Activated naive CD4-positive, alpha-beta T cell treated with anti-CD3 and anti-CD28 coated beads, Interleukin-2, amount 50 U/mL, for 24 hours (primary cell): Measurements from ENCODE around the gene SSR3.
A peak's percentile ranks its signal among the peaks of the same experiment; 100 is the strongest.

Source experiments
- H3K27ac Mint-ChIP-seq: one replicate; pipeline ENCODE4 v1.8.0; 2021; ENCODE audit warnings: mild to moderate bottlenecking, mixed read lengths
- H3K27me3 Mint-ChIP-seq: one replicate; pipeline ENCODE4 v1.8.0; 2021; ENCODE audit warnings: mixed read lengths
- H3K36me3 Mint-ChIP-seq: one replicate; pipeline ENCODE4 v1.8.0; 2021; ENCODE audit warnings: mixed read lengths
- H3K4me1 Mint-ChIP-seq: one replicate; pipeline ENCODE4 v1.8.0; 2021; ENCODE audit warnings: mixed read lengths
- H3K4me3 Mint-ChIP-seq: one replicate; pipeline ENCODE4 v1.8.0; 2021; ENCODE audit warnings: mild to moderate bottlenecking, mixed read lengths
- H3K9me3 Mint-ChIP-seq: one replicate; pipeline ENCODE4 v1.8.0; 2021; ENCODE audit warnings: mixed read lengths

The SSR3 gene

GRCh38 chr3:156553705-156554356, 1.1 kb downstream of the SSR3 start:
- H3K27me3 Mint-ChIP-seq = no peaks in the 10 kb centered on the region
- peak overlapping the region; percentile 96 for H3K27ac Mint-ChIP-seq
- H3K36me3 Mint-ChIP-seq = peaks cover 15% of the 10 kb centered on the region
- H3K4me3 Mint-ChIP-seq = peak overlapping the region; percentile 96
- no peaks in the 10 kb centered on the region for H3K9me3 Mint-ChIP-seq
- peaks cover 57% of the 10 kb centered on the region for H3K4me1 Mint-ChIP-seq

DNA sequence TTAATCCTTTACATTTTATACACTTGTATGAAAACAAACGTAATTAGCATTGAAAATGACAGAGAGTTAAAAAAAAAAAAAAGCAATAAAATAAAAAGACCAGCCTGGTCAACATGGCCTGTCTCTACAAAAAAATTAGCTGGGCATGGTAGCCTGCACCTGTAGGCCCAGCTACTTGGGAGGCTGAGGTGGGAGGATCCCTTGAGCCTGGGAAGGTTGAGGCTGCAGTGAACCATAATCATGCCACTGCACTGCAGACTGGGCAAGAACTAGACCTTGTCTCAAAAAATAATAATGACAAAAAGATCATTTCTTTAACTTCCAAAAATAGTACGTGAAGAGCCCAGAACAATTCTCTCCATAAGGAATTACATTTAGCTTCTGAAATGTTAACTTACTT, 1.9 kb downstream of the SSR3 start:
- Mint-ChIP-seq H3K27me3 (no peaks in the 10 kb centered on the region), H3K9me3 (no peaks in the 10 kb centered on the region), H3K4me1 (peaks cover 60% of the 10 kb centered on the region), H3K27ac (no peak overlapping the region), H3K4me3 (peak overlapping the region; percentile 96), H3K36me3 (peaks cover 17% of the 10 kb centered on the region)

GRCh38 chr3:156551746-156552145, 3.2 kb downstream of the SSR3 start:
- H3K27ac Mint-ChIP-seq = no peak overlapping the region
- no peaks in the 10 kb centered on the region for H3K27me3 Mint-ChIP-seq
- H3K36me3 Mint-ChIP-seq = peaks cover 18% of the 10 kb centered on the region
- peaks cover 69% of the 10 kb centered on the region for H3K4me1 Mint-ChIP-seq
- H3K4me3 Mint-ChIP-seq = peak overlapping the region; percentile 49
- no peaks in the 10 kb centered on the region for H3K9me3 Mint-ChIP-seq

DNA sequence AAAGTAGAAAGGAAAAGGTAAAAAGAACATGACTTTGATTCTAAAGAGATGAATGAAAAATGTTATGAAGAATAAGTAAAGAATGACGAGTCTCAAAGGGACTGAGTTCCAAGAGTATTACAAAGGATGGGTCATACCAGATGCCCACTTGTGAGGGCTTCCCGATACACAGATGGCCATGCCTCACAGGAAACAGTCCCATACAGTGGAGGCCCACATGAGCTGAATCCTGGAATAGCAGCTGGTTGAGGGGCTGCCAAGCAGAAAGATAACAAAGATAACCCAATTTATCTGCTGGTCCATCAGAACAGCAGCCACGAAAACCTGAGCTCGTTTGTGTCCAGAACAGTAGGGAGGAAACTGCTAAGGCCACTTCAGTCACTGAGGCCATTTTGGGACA, 3.7 kb downstream of the SSR3 start:
- Mint-ChIP-seq H3K4me1 (peaks cover 71% of the 10 kb centered on the region), H3K36me3 (peaks cover 22% of the 10 kb centered on the region), H3K27ac (no peak overlapping the region), H3K4me3 (peak overlapping the region; percentile 49), H3K27me3 (no peaks in the 10 kb centered on the region), H3K9me3 (no peaks in the 10 kb centered on the region)

GRCh38 chr3:156548902-156549301, 6.0 kb downstream of the SSR3 start:
- Mint-ChIP-seq H3K4me3 (no peak overlapping the region), H3K4me1 (peaks cover 73% of the 10 kb centered on the region), H3K36me3 (peaks cover 23% of the 10 kb centered on the region), H3K27ac (no peak overlapping the region), H3K27me3 (no peaks in the 10 kb centered on the region), H3K9me3 (no peaks in the 10 kb centered on the region)

GRCh38 chr3:156548041-156548687, 6.8 kb downstream of the SSR3 start:
- no peaks in the 10 kb centered on the region for H3K9me3 Mint-ChIP-seq
- no peaks in the 10 kb centered on the region for H3K27me3 Mint-ChIP-seq
- H3K4me1 Mint-ChIP-seq = peaks cover 66% of the 10 kb centered on the region
- no peak overlapping the region for H3K4me3 Mint-ChIP-seq
- no peak overlapping the region for H3K27ac Mint-ChIP-seq
- peaks cover 23% of the 10 kb centered on the region for H3K36me3 Mint-ChIP-seq

DNA sequence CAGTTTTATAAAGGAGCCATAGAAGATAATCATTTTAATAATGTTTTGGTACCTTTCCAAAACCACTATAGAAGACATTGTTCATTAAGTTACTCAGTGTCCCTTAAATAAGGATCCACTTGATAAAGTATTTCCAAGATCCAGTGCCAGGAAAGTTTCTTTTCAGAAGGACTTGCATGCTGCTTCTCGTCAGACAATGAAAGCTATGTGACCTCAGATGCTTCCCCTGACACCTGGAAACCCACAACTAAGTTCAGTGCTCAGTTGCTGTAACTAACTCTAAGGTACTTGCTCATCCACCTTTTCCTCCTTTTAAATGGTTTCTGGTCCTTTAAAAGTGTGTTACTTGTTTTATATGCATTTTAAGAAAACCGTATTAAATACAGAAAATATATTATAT, 7.3 kb downstream of the SSR3 start:
- no peaks in the 10 kb centered on the region for H3K9me3 Mint-ChIP-seq
- no peaks in the 10 kb centered on the region for H3K27me3 Mint-ChIP-seq
- no peak overlapping the region for H3K27ac Mint-ChIP-seq
- H3K4me1 Mint-ChIP-seq = peaks cover 62% of the 10 kb centered on the region
- no peak overlapping the region for H3K4me3 Mint-ChIP-seq
- H3K36me3 Mint-ChIP-seq = peaks cover 24% of the 10 kb centered on the region

DNA sequence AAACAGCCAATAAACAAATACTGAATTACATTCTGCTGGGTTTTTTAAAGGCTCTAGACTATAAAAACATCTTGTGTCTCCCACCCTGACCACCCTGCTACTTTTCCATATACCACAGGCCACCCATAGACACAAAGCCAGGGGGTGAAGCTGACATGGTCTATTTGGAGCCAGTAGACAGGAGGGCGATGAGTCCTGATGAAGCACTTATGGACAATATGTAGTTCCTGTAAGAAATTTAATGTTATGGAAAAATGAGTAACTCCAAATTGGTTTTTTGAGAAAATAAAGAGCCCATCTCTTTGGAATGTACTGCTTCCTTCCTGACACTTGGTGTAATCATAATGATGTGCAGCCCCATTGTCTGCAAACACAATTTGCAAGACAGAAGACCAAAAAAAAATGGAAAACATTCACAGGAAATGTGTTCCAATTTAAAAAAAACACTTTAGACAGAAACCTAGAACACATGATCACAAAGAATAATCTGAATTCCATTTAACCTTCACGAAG, 11.8 kb downstream of the SSR3 start:
- peaks cover 27% of the 10 kb centered on the region for H3K4me1 Mint-ChIP-seq
- H3K27me3 Mint-ChIP-seq = no peaks in the 10 kb centered on the region
- H3K27ac Mint-ChIP-seq = no peak overlapping the region
- H3K36me3 Mint-ChIP-seq = peaks cover 10% of the 10 kb centered on the region
- no peaks in the 10 kb centered on the region for H3K9me3 Mint-ChIP-seq
- H3K4me3 Mint-ChIP-seq = no peak overlapping the region

DNA sequence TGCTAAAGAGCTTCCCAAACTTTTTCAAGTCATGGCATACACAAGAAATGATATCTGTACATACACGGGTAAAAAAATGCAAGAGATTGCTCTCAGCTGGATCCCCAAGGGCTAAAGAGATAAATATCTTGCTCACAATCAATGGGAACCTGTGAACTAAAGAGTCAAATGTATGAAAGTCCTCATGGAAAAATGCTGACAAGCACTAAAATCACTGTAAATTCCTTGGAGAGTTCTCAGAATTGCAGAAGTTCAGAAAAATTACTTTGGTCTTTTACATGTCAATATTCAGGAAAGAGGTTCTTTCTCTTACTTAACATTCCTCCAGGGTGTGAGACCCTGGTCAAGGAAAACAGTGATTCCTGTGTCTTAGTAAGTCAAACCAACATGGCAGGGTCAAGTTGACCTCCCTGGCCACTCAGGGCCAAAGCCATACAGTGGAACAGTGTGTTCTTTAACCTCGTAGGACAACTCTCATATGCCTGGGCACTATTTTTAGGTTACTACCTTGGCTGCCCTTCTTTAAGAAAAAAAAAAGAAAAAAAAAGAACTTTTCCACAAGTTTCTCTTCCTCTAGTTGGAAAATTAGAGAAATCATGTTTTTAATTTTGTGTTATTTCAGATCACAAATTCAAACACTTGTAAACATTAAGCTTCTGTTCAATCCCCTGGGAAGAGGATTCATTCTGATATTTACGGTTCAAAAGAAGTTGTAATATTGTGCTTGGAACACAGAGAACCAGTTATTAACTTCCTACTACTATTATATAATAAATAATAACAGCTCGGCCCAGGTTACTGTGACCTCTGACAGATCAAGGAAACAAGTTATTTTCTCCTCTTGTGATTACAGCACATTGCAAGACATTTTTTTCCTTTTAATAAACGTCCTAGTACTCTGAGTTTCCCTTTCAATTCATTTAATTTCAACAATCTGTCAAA, 12.5 kb downstream of the SSR3 start:
- Mint-ChIP-seq H3K27ac (no peak overlapping the region), H3K36me3 (peaks cover 10% of the 10 kb centered on the region), H3K4me3 (no peak overlapping the region)

DNA sequence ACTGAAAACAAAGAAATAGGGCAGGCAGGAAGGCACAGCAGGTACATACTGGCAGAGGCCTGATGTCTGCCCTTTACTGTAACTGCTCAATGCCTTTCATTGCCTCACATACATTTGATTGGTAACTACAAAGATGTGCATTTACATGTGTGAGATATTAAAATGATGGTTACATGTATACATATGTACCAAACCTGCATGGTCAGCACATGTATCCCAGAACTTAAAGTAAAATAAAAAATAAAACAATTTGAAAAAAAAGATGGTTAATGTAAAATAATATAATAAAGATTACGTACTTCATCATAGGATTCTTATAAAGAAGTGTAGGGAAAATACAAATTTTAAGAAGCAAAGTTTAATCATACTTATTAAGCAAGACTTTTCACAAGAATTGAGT, 15.1 kb downstream of the SSR3 start:
- Mint-ChIP-seq H3K9me3 (no peaks in the 10 kb centered on the region), H3K4me3 (no peak overlapping the region), H3K4me1 (peaks cover 8% of the 10 kb centered on the region), H3K27me3 (no peaks in the 10 kb centered on the region), H3K36me3 (peaks cover 14% of the 10 kb centered on the region), H3K27ac (no peak overlapping the region)

More for the DNA sequence above, 12.5 kb downstream of the SSR3 start:
- Mint-ChIP-seq H3K27me3 (no peaks in the 10 kb centered on the region), H3K4me1 (peaks cover 25% of the 10 kb centered on the region), H3K9me3 (no peaks in the 10 kb centered on the region)

DNA sequence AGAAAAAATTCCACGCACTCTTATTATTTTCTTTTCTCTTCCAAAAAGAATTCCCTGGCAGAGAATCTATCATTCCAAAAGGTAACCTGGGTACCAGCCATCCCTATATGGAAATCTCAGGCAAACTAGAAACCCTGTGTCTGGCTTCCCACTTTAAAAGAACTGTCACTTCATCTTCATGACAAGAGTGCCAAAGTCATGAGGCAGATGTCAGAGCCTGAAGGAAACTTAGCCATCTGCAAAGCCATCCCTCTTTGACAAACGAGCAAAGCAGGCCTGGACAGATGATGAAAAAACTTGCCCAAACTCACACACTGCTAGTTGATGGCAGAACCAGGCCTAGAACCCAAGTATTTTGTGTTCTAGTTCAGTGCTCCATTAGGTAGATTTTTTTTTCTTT, 15.9 kb downstream of the SSR3 start:
- no peaks in the 10 kb centered on the region for H3K27me3 Mint-ChIP-seq
- H3K36me3 Mint-ChIP-seq = peaks cover 14% of the 10 kb centered on the region
- H3K9me3 Mint-ChIP-seq = no peaks in the 10 kb centered on the region
- peaks cover 4% of the 10 kb centered on the region for H3K4me1 Mint-ChIP-seq
- no peak overlapping the region for H3K4me3 Mint-ChIP-seq
- no peak overlapping the region for H3K27ac Mint-ChIP-seq

DNA sequence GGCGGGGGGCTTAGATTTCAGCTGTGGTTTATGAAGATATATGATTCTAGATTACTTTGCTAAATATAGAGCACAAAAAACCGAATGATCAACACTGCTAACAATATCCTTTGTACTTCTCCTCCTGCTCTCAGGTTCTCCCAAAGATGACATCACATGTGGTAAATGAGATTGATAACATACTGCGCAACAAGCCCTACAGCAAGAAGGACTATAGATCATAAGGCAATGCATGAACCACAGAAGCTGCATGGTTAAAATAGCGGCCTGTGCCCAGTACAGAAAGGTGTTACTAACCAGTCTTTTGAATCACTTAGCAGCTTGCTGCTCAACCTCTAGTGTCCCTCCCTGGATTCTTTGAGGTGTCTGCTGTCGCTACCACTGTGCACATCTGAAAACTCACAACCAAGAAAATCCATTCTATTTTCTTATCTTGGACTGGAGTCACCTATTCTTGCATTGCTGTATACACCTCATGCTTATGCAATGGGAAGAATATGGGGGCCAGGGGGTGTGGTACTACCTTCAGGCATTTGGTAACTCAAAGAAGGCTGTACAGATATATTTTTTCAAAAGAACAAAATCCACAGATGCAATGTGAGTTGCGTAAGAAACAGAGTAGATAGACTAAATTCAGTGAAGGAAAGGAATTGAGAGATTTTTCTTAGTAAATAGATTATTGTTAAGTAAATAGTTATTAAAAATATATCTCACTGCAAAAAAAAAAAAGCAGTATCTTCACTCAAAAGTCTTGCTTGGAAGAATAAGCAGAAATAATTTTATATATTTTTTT, 18.2 kb downstream of the SSR3 start:
- Mint-ChIP-seq H3K4me3 (no peak overlapping the region), H3K9me3 (no peaks in the 10 kb centered on the region), H3K36me3 (peaks cover 12% of the 10 kb centered on the region), H3K4me1 (peaks cover 4% of the 10 kb centered on the region), H3K27me3 (no peaks in the 10 kb centered on the region), H3K27ac (peak overlapping the region; percentile 43)

DNA sequence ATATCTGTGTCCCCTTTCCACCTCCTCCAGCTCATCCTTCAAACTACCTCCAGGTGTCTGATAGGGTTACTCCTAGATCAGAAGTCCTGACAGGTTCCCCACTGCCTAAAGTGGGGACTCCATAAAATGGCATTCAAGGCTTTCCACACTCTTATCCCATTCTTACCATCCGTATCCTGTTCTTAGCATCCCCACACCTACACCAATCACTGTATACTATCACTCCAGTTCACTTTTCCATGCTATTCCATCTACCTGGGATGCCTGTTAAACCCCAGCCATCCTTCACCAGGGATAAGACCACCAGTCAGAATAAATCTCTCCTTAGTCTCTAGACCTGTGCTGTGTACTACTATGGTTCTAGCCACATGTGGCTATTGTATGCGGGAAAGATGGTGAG, 19.1 kb downstream of the SSR3 start:
- H3K27me3 Mint-ChIP-seq = no peaks in the 10 kb centered on the region

DNA sequence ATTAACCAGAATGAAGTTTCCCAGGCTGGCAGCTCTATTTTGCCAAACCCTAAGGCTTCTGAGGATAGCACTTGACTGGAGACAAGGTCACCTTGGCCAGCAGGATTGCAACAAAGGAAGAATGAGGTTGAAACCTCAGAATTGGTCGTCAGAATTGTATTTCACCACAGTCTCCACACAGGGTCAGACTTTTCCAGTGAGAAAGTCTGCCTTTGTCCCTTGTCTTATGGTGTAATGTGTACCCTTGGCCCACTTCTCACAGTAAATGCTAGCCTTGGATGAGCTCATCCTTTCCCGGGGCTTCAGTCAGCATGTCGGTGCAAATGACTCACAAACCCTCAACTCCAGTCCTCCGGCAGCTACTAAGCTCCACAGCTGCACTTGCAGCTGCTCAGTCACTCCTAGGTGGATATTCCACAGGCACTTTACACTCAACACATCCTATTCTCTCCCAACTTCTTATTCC, 19.7 kb downstream of the SSR3 start:
- Mint-ChIP-seq H3K4me3 (no peak overlapping the region), H3K36me3 (peaks cover 13% of the 10 kb centered on the region), H3K4me1 (peaks cover 4% of the 10 kb centered on the region), H3K27me3 (no peaks in the 10 kb centered on the region), H3K27ac (no peak overlapping the region), H3K9me3 (no peaks in the 10 kb centered on the region)

More for the DNA sequence above, 19.1 kb downstream of the SSR3 start:
- Mint-ChIP-seq H3K4me3 (no peak overlapping the region), H3K27ac (no peak overlapping the region), H3K36me3 (peaks cover 13% of the 10 kb centered on the region), H3K4me1 (peaks cover 4% of the 10 kb centered on the region), H3K9me3 (no peaks in the 10 kb centered on the region)

DNA sequence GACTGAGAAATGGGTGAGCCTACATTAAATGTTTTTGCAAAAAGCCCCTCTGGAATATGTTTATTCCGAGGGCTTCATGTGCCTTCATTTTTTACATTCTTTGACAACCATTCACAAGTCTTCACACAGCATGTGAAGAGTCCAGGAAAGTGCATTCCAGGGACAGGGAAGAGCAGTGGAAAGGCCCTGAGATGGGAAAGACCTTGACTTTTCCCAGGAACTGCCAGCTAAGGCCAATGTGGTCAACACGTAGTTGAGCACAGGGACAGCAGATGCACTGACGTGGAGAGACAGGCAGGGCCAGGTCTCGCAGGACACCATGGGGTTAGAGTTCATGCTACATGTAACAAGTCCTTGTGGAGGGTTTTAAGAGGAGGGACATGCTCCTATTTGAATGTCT, 21.7 kb downstream of the SSR3 start:
- H3K4me3 Mint-ChIP-seq = no peak overlapping the region
- H3K9me3 Mint-ChIP-seq = no peaks in the 10 kb centered on the region
- H3K4me1 Mint-ChIP-seq = peaks cover 4% of the 10 kb centered on the region
- H3K36me3 Mint-ChIP-seq = peaks cover 15% of the 10 kb centered on the region
- no peak overlapping the region for H3K27ac Mint-ChIP-seq
- H3K27me3 Mint-ChIP-seq = no peaks in the 10 kb centered on the region
